Mucosa of rectum (tissue), 2 donors: ENCODE measurements around the gene PLCH1.
"Not testable (repeated sequence)": the region's sequence is repeated elsewhere in the genome, so short reads cannot be mapped to it uniquely, and the experiment has no call there.

ENCODE experiments used
- H3K27ac ChIP-seq, 2 donors: one replicate each; pipeline ENCODE4 v1.7.0; 2013; ENCODE audit warnings: inconsistent platforms in 2 of 2, low read depth in 2 of 2, low read length in 2 of 2
- H3K27me3 ChIP-seq, 2 donors: one replicate each; pipeline ENCODE4 v1.7.0; 2013; ENCODE audit warnings: low read length in 2 of 2; ENCODE audit not compliant: control insufficient read depth in 2 of 2, insufficient read depth in 2 of 2
- H3K36me3 ChIP-seq, 2 donors: one replicate each; pipeline ENCODE4 v1.7.0; 2013; ENCODE audit warnings: low read length in 2 of 2; ENCODE audit not compliant: control insufficient read depth in 2 of 2, insufficient read depth in 2 of 2
- H3K4me1 ChIP-seq, 2 donors: one replicate each; pipeline ENCODE4 v1.7.0; 2013; ENCODE audit warnings: low read length in 2 of 2, mild to moderate bottlenecking in 1 of 2; ENCODE audit not compliant: control insufficient read depth in 2 of 2, insufficient read depth in 2 of 2
- H3K4me3 ChIP-seq, 2 donors: one replicate each; pipeline ENCODE4 v1.7.0; 2013; ENCODE audit warnings: low read length in 2 of 2
- H3K9ac ChIP-seq, 2 donors: one replicate each; pipeline ENCODE4 v1.7.0; 2013; ENCODE audit warnings: low read length in 2 of 2, low read depth in 1 of 2, mild to moderate bottlenecking in 1 of 2
- H3K9me3 ChIP-seq, 2 donors: one replicate each; pipeline ENCODE4 v1.7.0; 2013; ENCODE audit warnings: low read length in 2 of 2; ENCODE audit not compliant: control insufficient read depth in 2 of 2
- donor health status: healthy.
- donor health status: Normal muscosa, but diverticular disease.

PLCH1 gene

DNA sequence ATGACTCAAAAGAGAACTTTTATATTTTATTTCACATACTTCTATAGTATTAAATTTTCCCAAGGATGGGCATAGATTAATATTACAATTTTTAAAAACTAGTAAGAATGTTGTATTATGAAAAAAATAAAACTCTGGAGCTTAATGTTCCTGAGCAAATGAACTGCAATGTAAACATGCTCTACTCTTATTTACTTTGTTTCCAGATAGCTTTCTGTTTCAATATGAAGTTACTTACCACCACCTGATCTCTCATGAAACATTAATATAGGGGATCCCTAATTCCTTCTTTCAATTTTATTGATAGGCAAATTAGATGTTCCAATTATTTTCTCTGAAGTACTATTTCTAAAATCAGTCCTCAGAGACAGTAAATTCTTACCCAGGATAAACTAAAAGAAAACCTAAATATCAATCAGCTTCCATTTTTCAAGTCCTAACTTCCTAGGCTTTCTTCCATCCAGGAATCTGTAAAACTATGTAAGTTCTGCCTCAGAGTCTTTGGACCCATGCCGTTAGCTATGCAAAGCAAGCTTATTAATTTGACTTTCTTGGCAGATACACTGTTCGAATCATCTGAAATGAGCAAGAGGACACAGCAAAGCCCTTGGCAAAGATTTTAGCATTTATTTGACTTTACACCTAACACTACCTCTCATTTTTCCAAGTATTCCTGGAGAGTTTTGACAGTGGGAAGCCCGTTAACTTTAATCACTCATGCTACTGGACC is 93.2 kb downstream of the PLCH1 start:
- no peaks in the 10 kb centered on the region for H3K4me1 ChIP-seq
- H3K27me3 ChIP-seq = no peaks in the 10 kb centered on the region
- H3K4me3 ChIP-seq = no peak overlapping the region
- no peaks in the 10 kb centered on the region for H3K9me3 ChIP-seq
- no peak overlapping the region for H3K9ac ChIP-seq
- H3K27ac ChIP-seq = no peak overlapping the region
- H3K36me3 ChIP-seq = no peaks in the 10 kb centered on the region

DNA sequence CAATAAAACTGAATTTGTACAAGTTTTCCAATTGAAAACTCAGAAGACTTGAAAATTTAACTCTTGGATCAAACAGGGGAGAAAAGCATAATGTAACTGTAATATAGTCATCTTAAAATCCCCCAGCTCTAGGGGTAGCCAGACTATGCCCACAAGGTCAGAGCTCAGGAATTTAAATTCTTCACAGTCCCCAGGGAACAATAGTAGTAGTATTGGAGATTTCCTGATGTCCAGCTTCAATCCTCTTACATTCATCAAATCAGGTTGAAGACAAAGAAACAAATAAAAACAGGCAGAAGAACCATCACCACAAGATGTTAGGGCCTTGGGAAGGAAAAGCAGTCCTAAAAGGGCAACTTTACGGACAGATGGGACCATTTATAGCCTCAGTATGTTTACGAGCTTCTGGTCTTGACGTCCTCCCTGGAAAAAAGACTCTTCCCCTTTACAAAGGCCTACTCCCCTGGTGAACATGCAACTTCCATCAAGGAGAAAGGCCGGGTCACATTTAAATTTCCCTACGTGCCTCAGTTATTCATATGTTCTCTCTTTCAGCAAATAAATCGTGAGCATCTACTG is 96.8 kb downstream of the PLCH1 start:
- no peak overlapping the region for H3K4me3 ChIP-seq
- H3K36me3 ChIP-seq = no peaks in the 10 kb centered on the region
- no peak overlapping the region for H3K27ac ChIP-seq
- no peaks in the 10 kb centered on the region for H3K27me3 ChIP-seq
- no peak overlapping the region for H3K9ac ChIP-seq
- no peaks in the 10 kb centered on the region for H3K4me1 ChIP-seq
- no peaks in the 10 kb centered on the region for H3K9me3 ChIP-seq

- H3K4me1 ChIP-seq = no peaks in the 10 kb centered on the region
- no peak overlapping the region for H3K9ac ChIP-seq
- H3K36me3 ChIP-seq = no peaks in the 10 kb centered on the region
- no peaks in the 10 kb centered on the region for H3K9me3 ChIP-seq
- no peaks in the 10 kb centered on the region for H3K27me3 ChIP-seq
- H3K4me3 ChIP-seq = no peak overlapping the region
- no peak overlapping the region for H3K27ac ChIP-seq
Observed at GRCh38 chr3:155647206-155647605, 97.7 kb downstream of the PLCH1 start.

DNA sequence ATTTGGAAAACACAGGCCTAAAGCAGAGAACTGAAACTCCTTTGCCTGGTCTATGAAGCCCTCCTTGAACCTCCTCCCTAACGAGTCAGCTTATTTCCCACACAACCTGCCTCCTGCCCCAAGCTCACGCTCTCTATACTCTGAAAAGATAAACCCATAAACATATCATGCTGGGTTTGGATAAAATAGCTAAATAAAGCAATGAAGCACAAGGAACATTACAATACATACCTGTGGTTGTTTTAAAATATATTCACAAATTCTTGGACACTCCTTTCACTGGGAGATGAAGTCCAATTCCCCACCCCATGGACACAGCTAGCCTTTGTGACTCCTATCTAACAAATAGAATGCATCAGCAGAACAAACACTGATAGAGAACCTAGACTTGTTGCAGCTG is 98.2 kb downstream of the PLCH1 start:
- Histone ChIP-seq H3K4me3 (no peak overlapping the region), H3K9ac (no peak overlapping the region), H3K9me3 (no peaks in the 10 kb centered on the region), H3K27me3 (no peaks in the 10 kb centered on the region), H3K36me3 (no peaks in the 10 kb centered on the region), H3K27ac (no peak overlapping the region), H3K4me1 (no peaks in the 10 kb centered on the region)

DNA sequence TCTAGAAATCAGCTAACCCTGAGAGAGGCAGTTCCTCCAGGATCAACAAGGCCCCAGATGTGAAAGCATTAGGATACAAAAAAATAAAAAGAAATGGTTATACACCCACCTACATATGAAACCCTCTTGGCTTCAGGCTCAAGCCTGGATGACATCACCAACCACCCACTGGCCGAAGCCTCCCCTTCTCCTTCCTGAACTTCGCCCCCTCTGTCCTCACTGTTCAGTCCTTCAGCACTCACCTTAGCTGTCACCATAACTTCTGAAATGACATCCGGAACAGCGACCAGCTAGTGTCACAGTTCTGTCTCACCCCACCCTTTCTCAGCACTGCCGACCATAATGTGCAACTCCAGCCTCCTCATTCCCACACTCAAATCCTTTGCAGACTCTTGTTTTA is 98.7 kb downstream of the PLCH1 start:
- no peaks in the 10 kb centered on the region for H3K27me3 ChIP-seq
- no peaks in the 10 kb centered on the region for H3K36me3 ChIP-seq
- no peaks in the 10 kb centered on the region for H3K9me3 ChIP-seq
- no peak overlapping the region for H3K9ac ChIP-seq
- no peak overlapping the region for H3K27ac ChIP-seq
- H3K4me1 ChIP-seq = no peaks in the 10 kb centered on the region
- no peak overlapping the region for H3K4me3 ChIP-seq

DNA sequence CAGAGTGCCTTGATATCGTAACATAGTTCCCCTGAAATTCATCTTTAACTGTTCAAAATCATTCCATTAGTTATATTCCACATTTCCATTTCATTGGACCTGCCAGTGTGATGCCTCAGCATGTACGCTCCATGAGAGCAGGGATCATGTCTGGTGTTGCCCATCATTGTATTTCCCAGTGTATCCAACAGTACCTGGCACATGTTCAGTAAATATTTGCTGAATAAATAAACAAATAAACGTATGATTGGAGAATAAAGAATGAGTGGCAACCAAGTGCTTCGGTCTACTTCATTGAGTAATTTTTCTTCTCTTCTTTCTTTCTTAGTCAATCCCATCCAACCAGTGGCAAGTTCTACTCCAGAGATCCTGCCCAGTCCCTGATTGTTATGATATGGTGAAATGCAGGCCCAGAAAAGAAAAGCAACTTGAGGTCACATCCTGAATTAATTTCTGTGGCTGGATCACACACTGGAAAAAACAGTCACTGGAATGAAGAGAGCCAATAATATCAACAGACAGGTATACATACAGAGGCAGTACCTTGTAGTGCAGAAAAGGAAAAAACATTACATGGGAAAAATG is 101.2 kb downstream of the PLCH1 start:
- no peak overlapping the region for H3K4me3 ChIP-seq
- H3K27ac ChIP-seq = no peak overlapping the region
- H3K9ac ChIP-seq = no peak overlapping the region
- no peaks in the 10 kb centered on the region for H3K36me3 ChIP-seq
- no peaks in the 10 kb centered on the region for H3K9me3 ChIP-seq
- H3K27me3 ChIP-seq = no peaks in the 10 kb centered on the region
- no peaks in the 10 kb centered on the region for H3K4me1 ChIP-seq

GRCh38 chr3:155641956-155642355 is 102.9 kb downstream of the PLCH1 start:
- H3K4me1 ChIP-seq = no peaks in the 10 kb centered on the region
- H3K27ac ChIP-seq = no peak overlapping the region
- no peak overlapping the region for H3K9ac ChIP-seq
- no peaks in the 10 kb centered on the region for H3K27me3 ChIP-seq
- no peaks in the 10 kb centered on the region for H3K9me3 ChIP-seq
- H3K4me3 ChIP-seq = no peak overlapping the region
- no peaks in the 10 kb centered on the region for H3K36me3 ChIP-seq

DNA sequence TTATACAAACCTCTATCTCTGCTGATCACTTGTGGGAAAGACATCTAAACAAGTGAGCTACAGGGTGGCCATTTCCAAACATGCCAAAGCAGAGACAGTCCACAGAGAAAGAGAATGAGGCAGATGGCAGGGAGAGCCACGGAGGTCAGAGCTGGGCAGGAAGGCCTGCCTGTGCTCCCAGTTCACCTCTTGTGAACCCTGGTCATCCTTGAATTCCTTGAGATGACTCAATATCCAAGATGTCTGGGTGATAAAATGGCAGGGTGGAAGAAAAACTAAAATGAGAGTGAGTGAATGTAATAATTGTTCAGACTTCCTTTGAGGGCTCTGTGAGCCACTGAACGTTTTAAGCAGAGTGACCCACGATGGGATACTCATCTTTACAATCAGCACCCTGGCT is 104.8 kb downstream of the PLCH1 start:
- H3K27ac ChIP-seq = no peak overlapping the region

DNA sequence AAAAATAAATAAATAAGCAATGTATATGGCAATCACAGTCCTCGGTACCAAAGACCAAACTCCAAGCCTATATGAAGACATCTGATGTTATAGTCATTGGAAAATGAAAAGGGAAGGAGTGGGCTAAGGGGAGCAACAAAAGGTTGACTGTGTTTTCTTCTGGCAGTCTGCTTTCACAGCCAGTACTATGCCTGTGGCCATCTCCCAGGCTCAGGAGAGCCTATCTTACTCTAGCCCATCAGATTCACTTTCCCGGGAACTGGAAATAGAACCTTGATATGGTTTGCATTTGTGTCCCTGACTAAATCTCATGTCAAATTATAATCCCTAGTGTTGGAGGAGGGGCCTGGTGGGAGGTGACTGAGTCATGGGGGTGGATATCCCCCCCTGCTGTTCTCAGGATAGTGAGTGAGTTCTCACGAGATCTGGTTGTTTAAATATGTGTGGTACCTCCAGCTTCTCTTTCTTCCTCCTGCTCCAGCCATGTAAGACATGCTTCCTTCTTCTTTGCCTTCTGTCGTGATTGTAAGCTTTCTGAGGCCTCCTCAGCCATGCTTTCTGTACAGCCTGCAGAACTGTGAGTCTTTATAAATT is 105.3 kb downstream of the PLCH1 start:
- no peaks in the 10 kb centered on the region for H3K9me3 ChIP-seq
- no peaks in the 10 kb centered on the region for H3K36me3 ChIP-seq
- H3K4me3 ChIP-seq = no peak overlapping the region
- no peaks in the 10 kb centered on the region for H3K4me1 ChIP-seq
- H3K27ac ChIP-seq = no peak overlapping the region
- no peaks in the 10 kb centered on the region for H3K27me3 ChIP-seq
- H3K9ac ChIP-seq = no peak overlapping the region

More for the DNA sequence above, 104.8 kb downstream of the PLCH1 start:
- H3K4me1 ChIP-seq = no peaks in the 10 kb centered on the region
- H3K9me3 ChIP-seq = no peaks in the 10 kb centered on the region
- H3K9ac ChIP-seq = no peak overlapping the region
- no peaks in the 10 kb centered on the region for H3K27me3 ChIP-seq
- no peak overlapping the region for H3K4me3 ChIP-seq
- no peaks in the 10 kb centered on the region for H3K36me3 ChIP-seq

GRCh38 chr3:155638461-155638860 is 106.4 kb downstream of the PLCH1 start:
- H3K9me3 ChIP-seq, H3K27me3 ChIP-seq, H3K36me3 ChIP-seq, H3K4me1 ChIP-seq, H3K27ac ChIP-seq, H3K4me3 ChIP-seq, H3K9ac ChIP-seq: not testable (repeated sequence)
